GM21723 (cell line): ENCODE results near the gene AGAP3.
"Not testable (repeated sequence)": the region's sequence is repeated elsewhere in the genome, so short reads cannot be mapped to it uniquely, and the experiment has no call there.

ENCODE experiments used
- ATAC-seq: cut with Tn5 transposase; IDR thresholded peaks from one replicate; pipeline ENCODE4 v1.9.1; 2021; ENCODE audit warnings: mild to moderate bottlenecking, moderate library complexity; ENCODE audit not compliant: unreplicated experiment

AGAP3 gene

GRCh38 chr7:151085691-151086620 is at the start of gene AGAP3:
AGAP3 (plus strand) TSS chr7:151086475; CDS start chr7:151086742, 267 bp downstream.
- ATAC-seq: peak; percentile 53

GRCh38 chr7:151038951-151039849 is 47.1 kb upstream of the AGAP3 start:
- peak; percentile 43 for ATAC-seq

DNA sequence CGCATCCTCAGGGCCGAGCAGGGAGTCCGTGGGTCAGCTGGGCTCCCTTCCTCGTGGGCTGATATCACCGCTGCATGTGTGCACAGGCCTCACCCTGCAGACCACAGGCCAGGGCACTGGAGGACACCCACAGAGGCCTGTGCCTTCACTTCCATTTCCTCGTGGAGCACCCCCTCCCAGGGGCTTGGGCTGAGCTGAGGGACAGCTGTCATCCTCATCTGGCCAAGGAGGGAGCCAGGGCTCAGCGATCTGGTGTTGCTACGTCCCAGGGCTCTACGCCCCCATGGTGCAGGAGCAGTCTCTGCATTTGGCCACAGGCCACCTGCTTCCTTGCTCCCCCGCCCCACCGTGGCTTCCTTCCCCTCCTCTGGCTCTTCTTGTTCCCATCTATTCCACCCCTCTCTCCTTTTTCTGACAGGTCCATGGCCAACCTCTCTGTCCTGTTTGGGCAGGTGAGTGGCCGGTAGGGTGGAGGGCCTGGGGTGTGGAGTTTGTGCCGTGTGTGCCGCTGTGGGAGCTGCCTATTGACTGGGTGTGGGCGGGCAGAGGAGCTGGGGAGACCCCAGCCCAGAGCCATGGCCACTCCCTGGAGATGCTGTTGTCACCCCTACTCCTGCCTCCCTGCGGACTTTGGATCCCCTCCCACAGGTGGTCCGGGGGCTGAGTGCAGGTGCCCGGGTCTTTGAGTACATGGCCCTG is 46.3 kb upstream of the AGAP3 start:
- ATAC-seq: no peak

DNA sequence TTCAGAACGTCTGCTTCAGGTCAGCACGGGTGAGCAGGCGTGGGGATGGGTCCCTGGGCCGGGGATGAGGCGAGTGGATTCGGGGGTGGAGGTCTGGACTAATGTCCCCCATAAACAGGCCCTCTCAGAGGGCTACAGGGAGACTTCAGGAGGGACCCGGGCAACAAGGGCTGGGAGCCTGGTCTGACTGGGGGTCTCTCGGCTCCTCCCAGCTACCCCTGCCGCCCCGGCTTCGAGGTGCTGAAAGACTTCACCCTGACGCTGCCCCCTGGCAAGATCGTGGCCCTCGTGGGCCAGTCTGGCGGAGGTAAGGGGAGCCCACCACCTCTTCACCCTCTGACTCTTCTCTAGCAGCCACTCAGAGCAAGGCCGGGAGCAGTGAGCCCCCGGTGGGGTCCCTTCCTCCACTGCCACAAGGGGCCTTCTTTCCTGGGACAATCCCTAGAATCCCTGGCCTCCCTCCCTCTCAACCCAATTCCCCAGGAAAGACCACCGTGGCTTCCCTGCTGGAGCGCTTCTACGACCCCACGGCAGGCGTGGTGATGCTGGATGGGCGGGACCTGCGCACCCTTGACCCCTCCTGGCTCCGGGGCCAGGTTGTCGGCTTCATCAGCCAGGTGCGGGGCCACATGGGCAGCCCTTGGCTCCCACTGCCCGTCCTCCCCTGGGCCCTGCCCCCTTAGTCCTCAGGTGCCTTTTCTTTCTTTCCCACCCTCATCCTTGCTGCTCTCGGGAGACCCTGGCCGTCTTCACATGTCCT is 45.5 kb upstream of the AGAP3 start:
- no peak for ATAC-seq

- not testable (repeated sequence) for ATAC-seq
These were observed 42.8 kb upstream of the AGAP3 start for GRCh38 chr7:151043449-151043848.

DNA sequence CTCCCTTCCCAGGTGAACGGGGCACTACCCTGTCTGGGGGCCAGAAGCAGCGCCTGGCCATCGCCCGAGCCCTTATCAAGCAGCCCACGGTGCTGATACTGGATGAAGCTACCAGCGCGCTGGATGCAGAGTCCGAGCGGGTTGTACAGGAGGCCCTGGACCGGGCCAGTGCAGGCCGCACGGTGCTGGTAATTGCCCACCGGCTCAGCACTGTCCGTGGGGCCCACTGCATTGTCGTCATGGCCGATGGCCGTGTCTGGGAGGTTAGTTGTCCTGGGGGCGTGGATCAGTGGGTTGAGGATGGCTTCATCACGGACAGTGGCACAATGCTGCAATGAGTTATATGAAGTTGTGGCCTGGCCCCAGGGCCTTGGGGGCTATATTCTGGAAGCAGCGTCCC is 42.3 kb upstream of the AGAP3 start:
- no peak for ATAC-seq

DNA sequence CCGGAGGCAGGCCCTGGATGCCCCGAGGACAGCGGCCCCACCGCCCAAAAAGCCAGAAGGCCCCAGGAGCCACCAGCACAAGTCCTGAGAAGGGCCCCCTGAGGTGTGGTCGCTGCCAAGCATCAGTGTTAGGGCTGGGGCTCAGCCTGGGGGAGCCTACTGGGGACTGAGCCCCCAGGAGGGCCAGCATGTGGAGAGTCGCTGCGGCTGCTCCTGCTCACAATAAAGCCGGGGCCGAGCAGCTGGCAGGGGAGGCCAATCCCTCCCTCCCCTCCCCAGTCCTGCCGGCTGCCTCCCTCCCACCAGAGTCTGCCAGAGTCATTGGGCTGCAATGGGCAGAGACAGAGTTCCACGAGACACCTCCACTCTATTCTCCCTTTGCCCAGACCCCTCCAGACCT is 41.0 kb upstream of the AGAP3 start:
- ATAC-seq: no peak

DNA sequence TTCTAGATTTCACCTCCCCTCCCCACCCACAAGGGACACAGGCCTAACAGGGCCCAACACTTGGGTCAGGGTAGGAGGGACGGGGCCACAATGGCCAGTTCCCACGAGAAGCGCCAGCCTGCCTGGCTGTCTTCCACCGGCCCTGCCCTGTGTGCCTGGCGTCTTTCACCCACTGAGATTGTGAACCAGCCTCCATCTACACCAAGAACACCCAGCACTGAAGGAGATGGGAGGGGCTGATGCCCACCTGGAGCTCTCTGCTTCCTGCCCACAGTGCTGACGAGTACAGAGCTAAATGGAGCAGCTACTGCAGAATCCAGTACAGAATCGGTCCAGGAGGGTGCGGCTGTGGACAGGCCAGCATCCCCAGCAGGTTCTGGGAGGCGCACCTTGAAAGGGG is 40.3 kb upstream of the AGAP3 start:
- no peak for ATAC-seq

DNA sequence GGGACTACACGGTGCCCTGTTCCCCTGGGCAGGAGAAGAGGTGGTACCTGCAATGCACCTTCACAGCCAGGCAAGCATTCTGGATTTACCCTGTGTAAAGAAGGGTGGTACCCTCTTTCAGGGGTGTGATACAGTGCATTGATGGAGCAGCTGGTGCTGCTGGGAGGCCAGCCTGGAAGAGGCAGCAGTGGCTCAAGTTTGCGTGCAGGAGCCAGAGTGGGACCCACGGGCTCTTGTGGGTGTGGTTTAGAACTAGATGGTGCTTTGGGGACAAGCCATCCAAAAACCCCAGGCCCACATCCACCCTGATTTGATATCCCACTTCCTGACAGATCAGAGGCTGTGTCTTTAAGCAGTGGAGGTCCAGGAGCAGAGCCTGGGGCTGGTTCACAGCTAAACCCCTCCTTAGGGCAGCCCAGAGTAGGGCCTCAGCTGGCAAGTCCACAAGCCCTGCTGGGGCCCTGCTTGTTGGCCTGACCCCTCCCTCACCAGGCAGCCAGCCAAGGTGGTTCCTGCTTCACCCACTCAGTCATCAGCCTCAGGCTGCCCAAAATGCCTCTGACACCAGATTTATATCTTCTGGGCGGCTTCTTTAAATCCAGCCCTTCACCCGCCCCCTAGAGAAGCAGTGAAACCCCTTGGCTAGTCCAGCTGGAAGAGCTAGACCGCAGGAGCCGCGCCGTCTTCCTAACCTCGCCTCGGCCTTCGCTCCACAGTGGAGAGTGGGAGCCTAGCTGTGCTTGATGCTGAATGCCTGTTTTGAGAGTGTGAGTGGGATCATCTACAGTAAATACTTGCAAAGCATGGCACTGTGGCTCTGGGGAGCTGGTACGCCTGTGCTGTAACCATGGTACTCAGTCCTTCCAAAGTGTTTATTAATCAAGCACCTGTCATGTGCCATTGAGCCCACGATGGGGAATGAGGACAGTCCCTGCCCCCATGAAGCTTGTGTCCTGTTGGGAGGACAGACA is 39.4 kb upstream of the AGAP3 start:
- ATAC-seq: no peak

DNA sequence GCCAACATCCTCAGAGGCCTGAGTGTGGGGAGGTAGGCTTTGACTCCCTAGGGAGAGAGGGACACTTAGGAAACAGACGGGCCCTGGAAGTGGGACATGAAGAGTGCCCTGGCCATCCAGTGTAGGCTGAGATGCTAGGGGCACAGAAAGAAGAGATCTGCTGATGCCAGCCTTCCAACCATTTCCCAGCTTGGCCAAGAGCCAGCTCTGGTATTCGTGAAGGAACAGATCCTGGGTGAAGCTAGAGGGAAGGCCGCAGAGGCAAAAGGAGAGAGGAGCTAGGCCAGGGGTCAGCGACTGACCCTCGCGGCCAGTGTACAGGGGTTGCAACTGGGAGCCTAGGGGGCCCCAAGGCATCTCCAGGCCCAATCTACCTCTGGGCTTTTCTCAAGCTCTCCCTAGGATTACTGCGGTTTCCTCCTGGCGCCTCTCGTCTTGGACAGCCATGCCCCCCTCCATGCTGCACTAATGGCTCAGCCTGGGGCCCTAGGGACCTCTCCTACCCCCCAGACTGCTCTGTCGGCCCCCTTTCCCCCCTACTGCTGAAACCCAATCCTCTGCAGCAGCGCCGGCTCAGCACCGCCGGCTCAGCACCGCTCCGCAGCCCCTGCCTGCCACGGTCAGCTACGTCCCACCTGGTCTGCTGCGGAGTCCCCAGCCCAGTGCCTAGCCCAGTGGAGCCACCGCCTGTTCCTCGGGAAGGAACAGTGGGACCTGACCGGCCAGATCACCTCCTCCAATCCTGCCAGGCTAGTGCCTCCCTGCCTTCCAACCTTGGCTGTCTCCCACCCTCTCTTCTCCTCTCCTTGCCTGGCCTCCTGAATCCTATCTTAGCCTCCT is 38.1 kb upstream of the AGAP3 start, which contains the start of gene ASIC3:
Gene ASIC3 (plus strand): TSS at position 556 of the 840 bp plus-strand sequence. CDS start 355 bp downstream, outside the sequence.
- ATAC-seq: no peak

- ATAC-seq: no peak
These were observed 37.3 kb upstream of the AGAP3 start for GRCh38 chr7:151048911-151049463.

DNA sequence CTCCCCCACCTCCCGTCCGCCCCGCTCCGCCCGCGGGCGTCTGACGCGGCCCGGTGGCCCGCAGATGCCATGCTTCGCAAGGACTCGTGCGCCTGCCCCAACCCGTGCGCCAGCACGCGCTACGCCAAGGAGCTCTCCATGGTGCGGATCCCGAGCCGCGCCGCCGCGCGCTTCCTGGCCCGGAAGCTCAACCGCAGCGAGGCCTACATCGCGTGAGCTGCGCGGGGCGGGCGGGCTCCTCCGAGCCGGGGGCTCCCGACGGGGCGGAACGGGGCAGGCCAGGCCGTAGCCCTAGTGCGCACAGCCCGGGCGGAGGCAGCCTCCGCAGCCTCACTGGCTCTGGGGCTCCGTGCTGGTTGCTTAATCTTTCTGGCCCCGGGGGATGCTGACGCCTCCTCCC is 35.2 kb upstream of the AGAP3 start:
- no peak for ATAC-seq

- ATAC-seq: no peak
These were observed 33.2 kb upstream of the AGAP3 start for GRCh38 chr7:151053096-151053495.

DNA sequence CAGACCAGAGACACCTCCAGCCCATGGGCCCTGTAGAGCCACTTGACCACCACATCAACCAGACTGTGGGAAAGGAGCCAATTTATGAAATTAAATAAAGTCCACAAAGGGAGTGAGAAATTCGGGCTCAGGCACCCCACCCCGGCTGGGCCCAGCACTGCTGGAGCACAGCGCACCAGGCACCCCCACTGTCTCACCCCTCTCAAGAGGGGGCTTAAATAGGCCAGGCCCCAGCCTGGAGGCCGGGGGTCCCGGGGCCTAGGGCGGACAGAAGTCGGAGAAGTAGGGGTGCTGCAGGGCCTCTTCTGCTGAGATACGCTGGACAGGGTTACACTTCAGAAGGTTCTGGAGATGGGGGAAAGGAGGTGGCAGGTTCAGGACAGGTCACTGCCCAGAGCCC is 32.5 kb upstream of the AGAP3 start:
- ATAC-seq: no peak

GRCh38 chr7:151056283-151056665 is 30.0 kb upstream of the AGAP3 start:
- no peak for ATAC-seq

DNA sequence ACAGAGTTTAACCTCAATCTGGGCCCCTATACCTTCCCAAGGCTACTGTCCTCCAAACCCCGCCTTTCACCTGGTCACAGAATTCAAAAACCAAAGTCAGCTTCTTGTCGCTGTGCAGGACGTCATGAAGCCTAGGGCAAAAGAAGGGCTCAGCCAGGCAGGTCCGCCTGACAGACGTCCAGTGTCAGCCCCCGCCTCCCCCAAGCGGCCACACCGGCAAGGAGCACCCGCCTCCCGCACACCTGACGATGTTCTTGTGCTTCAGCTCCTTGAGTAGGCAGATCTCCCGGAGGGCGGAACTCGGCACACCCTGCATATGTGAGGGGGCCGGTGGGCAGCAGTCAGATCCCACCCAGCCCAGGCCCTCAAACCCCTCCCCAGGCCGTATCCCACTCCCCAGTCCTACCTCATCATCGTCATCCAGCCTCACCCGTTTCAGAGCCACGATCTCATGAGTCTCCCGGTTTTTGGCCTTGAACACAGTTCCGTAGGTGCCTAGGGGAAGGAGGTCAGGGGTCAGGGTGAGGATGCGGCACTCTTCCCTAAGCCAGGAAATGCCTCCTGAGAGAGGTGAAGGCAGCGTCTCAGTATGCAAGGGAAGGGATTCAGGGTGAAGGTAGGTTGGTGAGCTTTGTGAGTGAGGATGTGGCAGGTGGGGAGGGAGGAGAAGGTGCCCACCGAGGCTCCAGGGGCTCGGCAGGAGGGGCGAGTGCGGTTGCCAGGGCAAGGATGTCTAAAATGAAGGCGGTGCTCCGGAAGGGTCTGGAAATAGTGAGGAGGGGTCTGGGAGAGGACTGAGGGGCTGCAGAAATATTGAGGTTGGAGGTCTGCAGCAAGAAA is 29.4 kb upstream of the AGAP3 start:
- no peak for ATAC-seq

- peak; percentile 12 for ATAC-seq
These were observed 28.7 kb upstream of the AGAP3 start, which contains the start of gene CDK5 for GRCh38 chr7:151057506-151057988. CDK5 (minus strand) TSS chr7:151057897; CDS start chr7:151057848, 49 bp downstream.
